Measurements from ENCODE around the gene LRRC15. TPM values are rescaled to one million over a fixed set of nuclear protein-coding genes. Genes with fewer than 3 reads are reported as not detected.

The LRRC15 gene
- total and polyA plus RNA-seq, 3 experiments from 2014 or later, result not detected

DNA sequence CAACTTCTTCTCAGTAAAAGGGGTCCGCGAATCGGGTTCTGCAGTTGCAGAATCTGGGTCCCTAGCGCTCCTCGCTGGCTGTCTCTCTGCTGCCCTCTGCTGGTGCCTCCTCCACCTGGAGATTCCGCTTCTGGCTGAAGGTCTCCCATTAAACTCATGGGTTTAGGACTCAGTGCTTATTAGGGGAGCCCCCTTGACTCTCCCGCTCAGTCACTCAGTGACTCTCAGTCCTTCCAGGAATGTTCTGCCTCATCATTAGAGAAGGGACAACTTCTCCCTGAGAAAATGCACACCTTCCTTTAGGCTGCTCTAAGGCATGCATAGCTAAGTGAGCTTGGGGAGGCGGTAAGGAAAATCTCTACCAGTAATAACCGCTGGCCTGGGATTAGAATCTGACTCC, 25.5 kb downstream of the LRRC15 start:
- Histone ChIP-seq H3K4me1 (ENCODE audit: insufficient read depth, low read length) (no peaks in the 10 kb centered on the region), H3K36me3 (ENCODE audit: insufficient read depth, low read length) (no peaks in the 10 kb centered on the region), H3K27me3 (ENCODE audit: insufficient read depth, low read length, poor library complexity, severe bottlenecking) (no peaks in the 10 kb centered on the region), H3K4me3 (ENCODE audit: low read length) (no peak overlapping the region), H3K9me3 (ENCODE audit: low read length) (no peaks in the 10 kb centered on the region), H3K27ac (ENCODE audit: low read depth, low read length) (no peak overlapping the region)
- H3K27me3 Mint-ChIP-seq, result peaks cover 3 to 31% of the 10 kb centered on the region in 2 donors
- H3K4me1 Mint-ChIP-seq, result no peaks in the 10 kb centered on the region
- CTCF ChIA-PET, result interaction anchor here (0.6 to 5.9 kb wide), 15 partner anchors 12 to 396 kb away, joined by 3 to 83 read pairs (median 3); partner anchors contain the start of gene GP5
- H3K9me3 Mint-ChIP-seq, result no peaks in the 10 kb centered on the region
- no peak overlapping the region for H3K4me3 Mint-ChIP-seq
- POLR2A ChIA-PET, result interaction anchor here (0.5 kb wide), 1 partner anchor 542 kb away, joined by 3 read pairs; no protein-coding TSS in a partner anchor
- H3K36me3 Mint-ChIP-seq, result no peaks in the 10 kb centered on the region
- H3K27ac Mint-ChIP-seq, result no peak overlapping the region
- peak; percentile 39 to 77 (median 58) for DNase-seq

DNA sequence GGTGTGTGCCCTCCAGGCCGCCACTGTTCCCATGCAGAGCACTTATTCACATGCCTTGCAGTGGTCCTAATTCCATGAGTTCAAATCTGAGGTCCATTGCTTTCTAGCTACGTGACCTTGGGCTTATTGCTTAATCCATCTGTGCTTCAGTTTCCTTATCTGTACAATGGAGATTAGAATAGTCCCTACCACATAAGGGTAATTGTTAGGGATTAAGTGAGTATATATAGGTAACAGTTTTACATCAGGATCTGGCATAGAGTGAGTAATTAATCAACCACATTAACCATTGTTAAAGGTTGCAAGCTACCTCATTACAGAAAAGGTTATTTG, 26.0 kb downstream of the LRRC15 start:
- Histone ChIP-seq H3K27ac (ENCODE audit: low read depth, low read length) (no peak overlapping the region), H3K27me3 (ENCODE audit: insufficient read depth, low read length, poor library complexity, severe bottlenecking) (no peaks in the 10 kb centered on the region), H3K4me3 (ENCODE audit: low read length) (no peak overlapping the region), H3K4me1 (ENCODE audit: insufficient read depth, low read length) (no peaks in the 10 kb centered on the region), H3K9me3 (ENCODE audit: low read length) (no peaks in the 10 kb centered on the region), H3K36me3 (ENCODE audit: insufficient read depth, low read length) (no peaks in the 10 kb centered on the region)
- ChIA-PET CTCF (interaction anchor here (0.6 to 5.9 kb wide), 14 partner anchors 12 to 396 kb away, joined by 3 to 83 read pairs (median 4); partner anchors contain the start of gene GP5), POLR2A (no interaction called here)
- Mint-ChIP-seq H3K27me3 (peaks cover 2 to 31% of the 10 kb centered on the region in 2 donors), H3K9me3 (no peaks in the 10 kb centered on the region), H3K27ac (no peak overlapping the region), H3K36me3 (no peaks in the 10 kb centered on the region), H3K4me3 (no peak overlapping the region), H3K4me1 (no peaks in the 10 kb centered on the region)
- no peak for DNase-seq

DNA sequence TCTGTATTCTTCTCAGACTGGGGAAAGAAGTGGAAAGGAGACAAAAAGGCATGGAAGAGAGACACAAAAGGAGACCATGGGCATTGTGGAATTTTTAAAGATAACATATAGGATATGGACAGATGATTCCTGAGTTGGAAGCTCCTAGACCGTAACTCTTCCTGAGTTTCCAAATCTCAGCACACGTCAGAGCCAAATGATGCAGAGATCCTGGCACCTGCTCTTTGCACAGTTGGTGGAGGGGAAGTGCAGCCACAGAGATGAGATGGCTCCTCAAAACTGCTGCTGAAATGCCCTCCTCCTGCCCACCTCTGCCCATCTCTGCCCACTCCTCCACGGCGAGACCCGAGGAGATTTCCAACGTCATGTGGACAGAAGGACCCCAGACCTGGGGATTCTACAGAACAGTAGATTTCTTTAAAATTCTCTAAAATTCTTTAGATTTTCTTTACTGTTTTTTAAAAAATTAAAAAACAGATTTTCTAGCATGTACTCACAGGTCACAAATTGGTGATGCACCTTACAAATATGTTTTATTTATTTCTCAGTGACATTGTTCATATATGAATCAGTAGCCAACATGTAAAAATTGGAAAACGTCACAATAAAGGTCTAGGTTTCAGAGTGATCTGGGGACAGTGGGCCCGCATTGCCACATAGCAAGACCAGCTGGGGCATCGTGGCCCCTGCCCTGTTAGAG, 26.5 kb downstream of the LRRC15 start:
- Histone ChIP-seq H3K27ac (ENCODE audit: low read depth, low read length) (no peak overlapping the region), H3K36me3 (ENCODE audit: insufficient read depth, low read length) (no peaks in the 10 kb centered on the region), H3K27me3 (ENCODE audit: insufficient read depth, low read length, poor library complexity, severe bottlenecking) (no peaks in the 10 kb centered on the region), H3K9me3 (ENCODE audit: low read length) (no peaks in the 10 kb centered on the region), H3K4me1 (ENCODE audit: insufficient read depth, low read length) (no peaks in the 10 kb centered on the region), H3K4me3 (ENCODE audit: low read length) (no peak overlapping the region)
- DNase-seq, result no peak
- ChIA-PET POLR2A (no interaction called here), CTCF (interaction anchor here (0.7 to 5.9 kb wide), 14 partner anchors 8 to 72 kb away, joined by 3 to 83 read pairs (median 4); partner anchors contain the start of genes CPN2 and GP5)
- H3K36me3 Mint-ChIP-seq, result no peaks in the 10 kb centered on the region
- H3K27ac Mint-ChIP-seq, result no peak overlapping the region
- H3K4me1 Mint-ChIP-seq, result no peaks in the 10 kb centered on the region
- H3K27me3 Mint-ChIP-seq, result peaks cover 0 to 27% of the 10 kb centered on the region in 2 donors
- no peaks in the 10 kb centered on the region for H3K9me3 Mint-ChIP-seq
- no peak overlapping the region for H3K4me3 Mint-ChIP-seq

- Mint-ChIP-seq H3K4me1 (no peaks in the 10 kb centered on the region), H3K36me3 (no peaks in the 10 kb centered on the region), H3K27me3 (peaks cover 3 to 36% of the 10 kb centered on the region in 2 donors), H3K27ac (no peak overlapping the region), H3K9me3 (no peaks in the 10 kb centered on the region), H3K4me3 (no peak overlapping the region)
- H3K4me1 ChIP-seq (ENCODE audit: insufficient read depth, low read length), result no peaks in the 10 kb centered on the region
- H3K4me3 ChIP-seq (ENCODE audit: low read length), result no peak overlapping the region
- H3K9me3 ChIP-seq (ENCODE audit: low read length), result no peaks in the 10 kb centered on the region
- no peak overlapping the region for H3K27ac ChIP-seq (ENCODE audit: low read depth, low read length)
- CTCF ChIA-PET, result interaction anchor here (1.7 kb wide), 1 partner anchor 63 kb away, joined by 4 read pairs; no protein-coding TSS in a partner anchor
- no peaks in the 10 kb centered on the region for H3K27me3 ChIP-seq (ENCODE audit: insufficient read depth, low read length, poor library complexity, severe bottlenecking)
- no peak for DNase-seq
- POLR2A ChIA-PET, result no interaction called here
- no peaks in the 10 kb centered on the region for H3K36me3 ChIP-seq (ENCODE audit: insufficient read depth, low read length)
Observed at GRCh38 chr3:194340757-194341400, 28.7 kb downstream of the LRRC15 start.

- H3K27me3 ChIP-seq (ENCODE audit: insufficient read depth, low read length, poor library complexity, severe bottlenecking), result no peaks in the 10 kb centered on the region
- peaks cover 6 to 35% of the 10 kb centered on the region in 2 donors for H3K27me3 Mint-ChIP-seq
- DNase-seq, result no peak
- no peaks in the 10 kb centered on the region for H3K9me3 ChIP-seq (ENCODE audit: low read length)
- H3K36me3 Mint-ChIP-seq, result no peaks in the 10 kb centered on the region
- CTCF ChIA-PET, result interaction anchor here (1.3 kb wide), 1 partner anchor 64 kb away, joined by 5 read pairs; no protein-coding TSS in a partner anchor
- H3K4me3 Mint-ChIP-seq, result no peak overlapping the region
- H3K4me1 ChIP-seq (ENCODE audit: insufficient read depth, low read length), result no peaks in the 10 kb centered on the region
- POLR2A ChIA-PET, result no interaction called here
- H3K36me3 ChIP-seq (ENCODE audit: insufficient read depth, low read length), result no peaks in the 10 kb centered on the region
- H3K9me3 Mint-ChIP-seq, result no peaks in the 10 kb centered on the region
- no peak overlapping the region for H3K4me3 ChIP-seq (ENCODE audit: low read length)
- H3K27ac Mint-ChIP-seq, result no peak overlapping the region
- no peaks in the 10 kb centered on the region for H3K4me1 Mint-ChIP-seq
- H3K27ac ChIP-seq (ENCODE audit: low read depth, low read length), result no peak overlapping the region
Observed at GRCh38 chr3:194339840-194340239, 29.7 kb downstream of the LRRC15 start.

- H3K9me3 ChIP-seq (ENCODE audit: low read length), result no peaks in the 10 kb centered on the region
- Mint-ChIP-seq H3K4me3 (no peak overlapping the region), H3K27ac (no peak overlapping the region), H3K36me3 (no peaks in the 10 kb centered on the region), H3K27me3 (peaks cover 6 to 35% of the 10 kb centered on the region in 2 donors), H3K9me3 (no peaks in the 10 kb centered on the region), H3K4me1 (no peaks in the 10 kb centered on the region)
- POLR2A ChIA-PET, result no interaction called here
- H3K4me3 ChIP-seq (ENCODE audit: low read length), result no peak overlapping the region
- H3K27ac ChIP-seq (ENCODE audit: low read depth, low read length), result no peak overlapping the region
- H3K27me3 ChIP-seq (ENCODE audit: insufficient read depth, low read length, poor library complexity, severe bottlenecking), result no peaks in the 10 kb centered on the region
- no peaks in the 10 kb centered on the region for H3K4me1 ChIP-seq (ENCODE audit: insufficient read depth, low read length)
- DNase-seq, result no peak
- CTCF ChIA-PET, result interaction anchor here (1.3 kb wide), 1 partner anchor 65 kb away, joined by 5 read pairs; no protein-coding TSS in a partner anchor
- H3K36me3 ChIP-seq (ENCODE audit: insufficient read depth, low read length), result no peaks in the 10 kb centered on the region
Observed at GRCh38 chr3:194339356-194339755, 30.2 kb downstream of the LRRC15 start.

- no peak overlapping the region for H3K4me3 Mint-ChIP-seq
- Histone ChIP-seq H3K36me3 (ENCODE audit: insufficient read depth, low read length) (no peaks in the 10 kb centered on the region), H3K4me3 (ENCODE audit: low read length) (no peak overlapping the region), H3K27ac (ENCODE audit: low read depth, low read length) (no peak overlapping the region), H3K27me3 (ENCODE audit: insufficient read depth, low read length, poor library complexity, severe bottlenecking) (peaks cover 3% of the 10 kb centered on the region), H3K9me3 (ENCODE audit: low read length) (no peaks in the 10 kb centered on the region), H3K4me1 (ENCODE audit: insufficient read depth, low read length) (no peaks in the 10 kb centered on the region)
- POLR2A ChIA-PET, result no interaction called here
- peaks cover 0 to 7% (median 5%) of the 10 kb centered on the region in 3 donors for H3K4me1 Mint-ChIP-seq
- DNase-seq, result no peak
- H3K27me3 Mint-ChIP-seq, result peaks cover 11 to 42% of the 10 kb centered on the region in 2 donors
- H3K27ac Mint-ChIP-seq, result no peak overlapping the region
- CTCF ChIA-PET, result interaction anchor here (1.3 kb wide), 2 partner anchors 59 to 66 kb away, joined by 4 to 5 read pairs; no protein-coding TSS in a partner anchor
- no peaks in the 10 kb centered on the region for H3K36me3 Mint-ChIP-seq
- no peaks in the 10 kb centered on the region for H3K9me3 Mint-ChIP-seq
Observed at GRCh38 chr3:194337965-194338753, 31.4 kb downstream of the LRRC15 start.
